Smooth muscle cell (in vitro differentiated cells): Measurements from ENCODE around the gene PTGS2. TPM values are rescaled to one million over a fixed set of nuclear protein-coding genes. Genes with fewer than 3 reads are reported as not detected.
"Not testable (repeated sequence)": the region's sequence is repeated elsewhere in the genome, so short reads cannot be mapped to it uniquely, and the experiment has no call there.

Experiments used
- DNase-seq: peaks from one replicate; lab custom pipeline; 2025; ENCODE audit not compliant: unreplicated experiment; lab: John Stamatoyannopoulos, UW
- H2AFZ ChIP-seq: fragments of 200-600 bp; sonication (generic); 2 replicates; pipeline ENCODE4 v1.6.0; 2016; ENCODE audit warnings: antibody characterized with exemption, low read depth, mild to moderate bottlenecking
- H3F3A ChIP-seq: fragments of 200-600 bp; sonication (generic); 2 replicates; pipeline ENCODE4 v1.6.0; 2017; ENCODE audit warnings: antibody characterized with exemption, low read depth
- H3K27ac ChIP-seq: fragments of 200-600 bp; sonication (generic); 2 replicates; pipeline ENCODE4 v1.5.1; 2016; ENCODE audit warnings: low read depth, mild to moderate bottlenecking
- H3K27me3 ChIP-seq: fragments of 200-600 bp; sonication (generic); 2 replicates; pipeline ENCODE4 v1.6.1; 2016; ENCODE audit warnings: low read depth, mild to moderate bottlenecking
- H3K36me3 ChIP-seq: fragments of 200-600 bp; sonication (generic); 2 replicates; pipeline ENCODE4 v1.5.1; 2016; ENCODE audit warnings: low read depth
- H3K4me1 ChIP-seq: fragments of 200-600 bp; sonication (generic); 2 replicates; pipeline ENCODE4 v1.5.1; 2016; ENCODE audit warnings: low read depth
- H3K4me2 ChIP-seq: fragments of 200-600 bp; sonication (generic); 2 replicates; pipeline ENCODE4 v1.6.0; 2016; ENCODE audit warnings: mild to moderate bottlenecking
- H3K4me3 ChIP-seq: fragments of 200-600 bp; sonication (generic); 2 replicates; pipeline ENCODE4 v1.5.1; 2016; ENCODE audit warnings: mild to moderate bottlenecking
- H3K79me2 ChIP-seq: fragments of 200-600 bp; sonication (generic); 2 replicates; pipeline ENCODE4 v1.6.0; 2016; ENCODE audit warnings: low read depth, mild to moderate bottlenecking
- H3K9ac ChIP-seq: fragments of 200-600 bp; sonication (generic); 2 replicates; pipeline ENCODE4 v1.6.0; 2016; ENCODE audit warnings: low read depth
- H3K9me3 ChIP-seq: fragments of 200-600 bp; sonication (generic); replicated peaks from 2 replicates; pipeline ENCODE4 v1.5.1; 2016; ENCODE audit warnings: low read depth
- H4K20me1 ChIP-seq: fragments of 200-600 bp; sonication (generic); 2 replicates; pipeline ENCODE4 v1.6.0; 2016; ENCODE audit warnings: low read depth
- CTCF ChIP-seq: fragments of 200-600 bp; sonication (generic); IDR thresholded peaks from 2 replicates; pipeline ENCODE4 v1.5.1; 2017; ENCODE audit warnings: borderline replicate concordance, mild to moderate bottlenecking, antibody characterized with exemption; ENCODE audit not compliant: insufficient read depth, poor library complexity, severe bottlenecking
- WGBS: methylation state at CpG from one replicate; pipeline ENCODE4 v1.1.7; 2016; ENCODE audit warnings: low lambda C conversion rate; 5-methylcytosine and 5-hydroxymethylcytosine counted together
- polyA plus RNA-seq: library from polyadenylated mRNA; unstranded; fragments of >200 nt; fragmentation: Nextera tagmentation; extraction: Ambion mirVana; gene quantifications from 2 replicates; pipeline ENCODE4 v1.2.1, GENCODE V29; 2016
- total RNA-seq: library from RNA; depleted of rRNA; stranded (reverse); fragments of >200 nt; gene quantifications from 2 replicates; pipeline ENCODE4 v1.2.3, GENCODE V29; 2014

PTGS2 gene
- total and polyA plus RNA-seq, 2 experiments from 2014 or later, result 37.2 to 148 TPM

GRCh38 chr1:186643614-186644013, 36.6 kb downstream of the PTGS2 start:
- Histone ChIP-seq H3K9ac (no peak overlapping the region), H3K79me2 (no peaks in the 10 kb centered on the region), H3F3A (no peaks in the 10 kb centered on the region), H3K4me2 (no peak overlapping the region), H3K9me3 (no peaks in the 10 kb centered on the region), H3K4me1 (no peaks in the 10 kb centered on the region), H3K36me3 (no peaks in the 10 kb centered on the region), H3K27ac (peak overlapping the region; percentile 35), H4K20me1 (no peaks in the 10 kb centered on the region), H2AFZ (no peak overlapping the region), H3K4me3 (no peak overlapping the region), H3K27me3 (no peaks in the 10 kb centered on the region)
- no peak for DNase-seq
- WGBS, result 76% methylated on average over 2 of the region's 2 CpGs
- no peak for TF ChIP-seq CTCF

- 25% methylated on average over 15 of the region's 16 CpGs for WGBS
- not testable (repeated sequence) for H3K4me1 ChIP-seq, H4K20me1 ChIP-seq, H3K79me2 ChIP-seq, H3K27me3 ChIP-seq, H3K36me3 ChIP-seq, H3K9ac ChIP-seq, H3K27ac ChIP-seq, H3K9me3 ChIP-seq, DNase-seq, H3F3A ChIP-seq
- Histone ChIP-seq H3K4me3 (peak overlapping the region; percentile 55), H2AFZ (peak overlapping the region; percentile 54), H3K4me2 (peak overlapping the region; percentile 80)
These were observed 42.7 kb downstream of the PTGS2 start for GRCh38 chr1:186637567-186637966.

- Histone ChIP-seq H3K27ac (no peak overlapping the region), H3K4me1 (no peaks in the 10 kb centered on the region), H3K27me3 (no peaks in the 10 kb centered on the region), H3K79me2 (no peaks in the 10 kb centered on the region), H2AFZ (peak overlapping the region; percentile 54), H4K20me1 (no peaks in the 10 kb centered on the region), H3K36me3 (no peaks in the 10 kb centered on the region), H3F3A (no peaks in the 10 kb centered on the region), H3K4me3 (peak overlapping the region; percentile 55), H3K4me2 (peak overlapping the region; percentile 80), H3K9me3 (no peaks in the 10 kb centered on the region), H3K9ac (no peak overlapping the region)
- no peak for DNase-seq
- 79% methylated on average over 2 of the region's 2 CpGs for WGBS
- TF ChIP-seq CTCF, result no peak
These were observed 43.4 kb downstream of the PTGS2 start for GRCh38 chr1:186636786-186637185.

GRCh38 chr1:186634511-186634910, 45.7 kb downstream of the PTGS2 start:
- Histone ChIP-seq H3K27me3 (no peaks in the 10 kb centered on the region), H3K4me2 (no peak overlapping the region), H3K9ac (no peak overlapping the region), H3K79me2 (no peaks in the 10 kb centered on the region), H2AFZ (no peak overlapping the region), H4K20me1 (no peaks in the 10 kb centered on the region), H3K4me3 (no peak overlapping the region), H3K36me3 (no peaks in the 10 kb centered on the region), H3F3A (no peaks in the 10 kb centered on the region), H3K9me3 (no peaks in the 10 kb centered on the region), H3K27ac (no peak overlapping the region), H3K4me1 (no peaks in the 10 kb centered on the region)
- WGBS, result 93% methylated on average over 2 of the region's 2 CpGs
- no peak for DNase-seq
- no peak for TF ChIP-seq CTCF
